Psoas muscle (tissue), 8 donors: Measurements from ENCODE around the gene TEKT2. TPM values are rescaled to one million over a fixed set of nuclear protein-coding genes. Genes with fewer than 3 reads are reported as not detected.

Experiments
- ATAC-seq, 4 donors: fragments of 200-7000 bp; cut with Tn5 transposase; one replicate each; pipeline ENCODE4 v1.9.1; 2020; ENCODE audit warnings: moderate library complexity in 3 of 4, mild to moderate bottlenecking in 2 of 4
- DNase-seq, 2 donors: peaks; one replicate each; pipeline ENCODE4 v3.0.0-alpha.2; 2020
- H3K27ac ChIP-seq: fragments of 200-600 bp; one replicate; pipeline ENCODE4 v1.8.0; 2022
- H3K27me3 ChIP-seq, 3 donors: fragments of 200-600 bp in 1 of 3; one replicate each; pipeline versions ENCODE4 v1.6.1 to v1.8.0; 2013 to 2022; ENCODE audit warnings: low read length in 2 of 3, mild to moderate bottlenecking in 2 of 3, moderate library complexity in 1 of 3; ENCODE audit not compliant: insufficient read depth in 3 of 3
- H3K36me3 ChIP-seq, 2 donors: fragments of 200-600 bp in 1 of 2; one replicate each; pipeline versions ENCODE4 v1.6.1 to v1.8.0; 2013 to 2022; ENCODE audit warnings: low read depth in 1 of 2, mild to moderate bottlenecking in 1 of 2, moderate library complexity in 1 of 2; ENCODE audit not compliant: insufficient read depth in 1 of 2
- H3K4me1 ChIP-seq: fragments of 200-600 bp; one replicate; pipeline ENCODE4 v1.8.0; 2022
- H3K4me3 ChIP-seq: fragments of 200-600 bp; one replicate; pipeline ENCODE4 v1.8.0; 2022; ENCODE audit warnings: mild to moderate bottlenecking
- H3K9me3 ChIP-seq: fragments of 200-600 bp; one replicate; pipeline ENCODE4 v1.8.0; 2022
- WGBS, 3 donors: extraction: QIAGEN DNeasy Blood & Tissue Kit; methylation state at CpG; one replicate each; pipeline versions ENCODE4 v1.1.6 to v1.1.7; 2013; 5-methylcytosine and 5-hydroxymethylcytosine counted together
- intact Hi-C, 2 donors: fragments of 100-400 bp; cut with DNase I; formaldehyde crosslinking; loops; one replicate each; pipeline versions ENCODE4 v1.11.0 to v1.14.2; 2022
- polyA plus RNA-seq, 3 donors: library from polyadenylated mRNA; stranded (reverse); fragments of 200-250 nt; gene quantifications; one replicate each; pipeline ENCODE4 v1.2.3, GENCODE V29; 2013
- total RNA-seq, 4 donors: library from RNA; stranded (reverse); fragmentation: NEBNext Ultra II Directional in 2 of 4; extraction: Animal tissue kit (Norgen Biotek cat#: 25700) in 2 of 4; gene quantifications; one replicate each; pipeline versions ENCODE4 v1.2.1 to v1.2.4, GENCODE V29; 2021 to 2023
- TF ChIP-seq, protein P1 (sequence below): fragments of 200-600 bp; IDR thresholded peaks from one replicate; pipeline ENCODE4 v1.8.0; 2022; ENCODE audit warnings: antibody characterized with exemption
- donor health status: healthy with polysubstance abuse.
- donor health status: DM: no; HTN: no; CAD: no; lungs with moderate emphysema.
- donor health status: Bipolar disorder and iron deficiency.
- donor health status: healthy.
- donor health status: DM: yes; HTN: yes; CAD: no.
- donor health status: DM: no; HTN: no; CAD: no.
- donor health status: DM: no; HTN: no; CAD: no.
- donor health status: DM: yes; HTN: yes; CAD: no.

Gene TEKT2
- total and polyA plus RNA-seq, 7 donors, result 0.03 to 0.04 TPM; not detected in 5

DNA sequence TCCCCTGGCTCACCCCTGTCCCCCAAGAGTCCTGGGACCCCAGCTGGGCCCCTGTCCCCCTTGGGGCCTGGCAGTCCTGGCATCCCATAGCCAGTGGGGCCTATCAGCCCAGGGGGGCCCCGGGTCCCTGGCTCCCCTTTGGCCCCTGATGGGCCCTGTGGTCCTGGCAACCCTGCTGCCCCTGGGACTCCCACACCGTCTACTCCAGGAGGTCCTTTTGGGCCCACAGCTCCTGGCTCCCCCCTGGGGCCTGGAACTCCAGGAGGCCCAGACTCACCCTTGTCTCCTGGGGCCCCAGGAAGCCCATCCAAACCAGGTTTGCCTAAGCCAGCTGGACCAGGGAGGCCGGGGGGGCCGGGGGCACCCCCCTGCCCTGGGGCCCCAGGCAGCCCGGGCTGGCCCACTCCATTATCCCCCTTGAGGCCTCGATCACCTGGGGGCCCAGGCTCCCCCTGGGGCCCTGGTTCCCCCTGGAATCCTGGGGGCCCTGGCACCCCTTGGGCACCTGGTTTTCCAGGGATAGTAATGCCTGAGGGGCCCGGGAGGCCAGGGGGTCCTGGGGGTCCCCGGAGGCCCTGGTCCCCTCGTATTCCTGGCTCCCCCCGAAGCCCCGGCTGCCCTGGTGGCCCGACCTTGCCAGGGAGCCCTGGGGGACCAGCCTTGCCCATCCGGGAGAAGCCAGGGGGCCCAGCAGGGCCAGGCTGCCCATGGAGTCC lies 14.9 kb downstream of the TEKT2 start:
- peaks cover 3% of the 10 kb centered on the region for H3K4me1 ChIP-seq
- H3K4me3 ChIP-seq, result no peak overlapping the region
- TF ChIP-seq, protein P1, sequence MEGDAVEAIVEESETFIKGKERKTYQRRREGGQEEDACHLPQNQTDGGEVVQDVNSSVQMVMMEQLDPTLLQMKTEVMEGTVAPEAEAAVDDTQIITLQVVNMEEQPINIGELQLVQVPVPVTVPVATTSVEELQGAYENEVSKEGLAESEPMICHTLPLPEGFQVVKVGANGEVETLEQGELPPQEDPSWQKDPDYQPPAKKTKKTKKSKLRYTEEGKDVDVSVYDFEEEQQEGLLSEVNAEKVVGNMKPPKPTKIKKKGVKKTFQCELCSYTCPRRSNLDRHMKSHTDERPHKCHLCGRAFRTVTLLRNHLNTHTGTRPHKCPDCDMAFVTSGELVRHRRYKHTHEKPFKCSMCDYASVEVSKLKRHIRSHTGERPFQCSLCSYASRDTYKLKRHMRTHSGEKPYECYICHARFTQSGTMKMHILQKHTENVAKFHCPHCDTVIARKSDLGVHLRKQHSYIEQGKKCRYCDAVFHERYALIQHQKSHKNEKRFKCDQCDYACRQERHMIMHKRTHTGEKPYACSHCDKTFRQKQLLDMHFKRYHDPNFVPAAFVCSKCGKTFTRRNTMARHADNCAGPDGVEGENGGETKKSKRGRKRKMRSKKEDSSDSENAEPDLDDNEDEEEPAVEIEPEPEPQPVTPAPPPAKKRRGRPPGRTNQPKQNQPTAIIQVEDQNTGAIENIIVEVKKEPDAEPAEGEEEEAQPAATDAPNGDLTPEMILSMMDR, result no peak
- ATAC-seq (no peak), DNase-seq (no peak)
- WGBS, 3 donors, result 80 to 86% (median 83%) methylated on average over 11 to 13 of the region's 13 CpGs
- no peak overlapping the region for H3K27ac ChIP-seq
- no peaks in the 10 kb centered on the region for H3K9me3 ChIP-seq
- intact Hi-C loops, result loop anchor here (2.0 to 10.0 kb wide), 6 partner anchors 36 to 326 kb away; no protein-coding TSS in a partner anchor
- no peaks in the 10 kb centered on the region for H3K27me3 ChIP-seq
- H3K36me3 ChIP-seq, result peaks cover 0 to 28% of the 10 kb centered on the region in 2 donors

DNA sequence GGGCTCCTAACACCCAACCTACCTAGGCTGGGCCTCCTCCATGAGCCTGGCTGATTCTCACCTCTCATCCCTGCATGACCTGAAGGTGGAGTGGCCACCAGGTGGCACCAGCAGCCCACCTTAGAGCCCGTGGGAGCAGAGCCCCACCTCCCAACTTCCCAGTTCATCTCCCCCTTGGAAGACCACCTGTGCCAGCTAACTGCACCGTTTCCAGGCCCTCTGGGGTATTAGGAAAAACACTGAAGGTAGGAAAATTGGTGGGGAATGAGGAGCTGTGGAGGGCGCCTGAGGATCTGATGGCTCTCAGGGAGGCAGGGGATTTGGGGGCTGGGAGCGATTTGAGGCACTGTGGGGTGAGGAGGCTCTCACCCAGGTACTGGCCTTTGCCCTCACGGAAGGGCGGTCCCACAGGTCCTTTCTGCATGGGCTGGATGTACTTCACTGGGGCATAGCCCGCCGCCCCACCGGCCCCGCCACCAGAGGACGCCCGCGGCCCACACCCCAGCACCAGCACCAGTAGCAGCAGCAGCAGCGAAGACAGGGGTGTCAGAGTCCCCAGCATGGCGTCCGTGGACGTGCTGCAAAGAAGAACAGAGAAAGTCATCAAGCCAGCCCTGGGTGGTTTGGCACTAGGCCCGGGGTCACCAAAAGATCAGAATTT lies 15.9 kb downstream of the TEKT2 start:
- peaks cover 3% of the 10 kb centered on the region for H3K4me1 ChIP-seq
- intact Hi-C loops, result loop anchor here (2.0 to 10.0 kb wide), 8 partner anchors 35 to 325 kb away; no protein-coding TSS in a partner anchor
- peaks cover 0 to 18% of the 10 kb centered on the region in 2 donors for H3K36me3 ChIP-seq
- no peaks in the 10 kb centered on the region for H3K9me3 ChIP-seq
- no peak overlapping the region for H3K27ac ChIP-seq
- no peak overlapping the region for H3K4me3 ChIP-seq
- TF ChIP-seq, protein P1, result peak; percentile 86
- WGBS, 3 donors, result 35 to 39% (median 35%) methylated on average over 17 to 18 of the region's 18 CpGs
- peak; percentile 87 to 94 (median 90) for ATAC-seq
- peak; percentile 79 to 89 for DNase-seq
- H3K27me3 ChIP-seq, result no peaks in the 10 kb centered on the region

DNA sequence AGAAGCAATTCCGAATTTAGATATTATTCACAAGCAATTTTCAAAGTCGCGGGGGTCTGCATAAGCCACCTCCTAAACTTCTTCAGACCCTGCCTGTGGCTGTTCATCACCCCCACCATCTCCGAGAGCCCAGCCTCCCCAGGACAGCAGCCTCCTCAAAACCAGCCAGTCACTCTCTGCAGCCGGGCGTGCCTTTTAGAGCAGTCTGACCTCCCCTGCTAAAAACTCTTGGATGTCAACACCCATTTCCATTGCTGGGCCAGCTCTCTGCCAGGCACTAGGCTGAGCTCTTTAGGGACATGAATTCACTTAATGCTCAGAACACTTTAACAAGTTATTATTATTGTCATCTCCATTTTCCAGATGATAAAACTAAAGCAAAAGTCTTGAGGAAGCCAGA lies 16.5 kb downstream of the TEKT2 start:
- intact Hi-C loops, result loop anchor here in 1 of 2 donors (2.0 kb wide), 2 partner anchors 88 to 320 kb away; no protein-coding TSS in a partner anchor
- H3K4me1 ChIP-seq, result peaks cover 3% of the 10 kb centered on the region
- TF ChIP-seq, protein P1, result no peak
- no peaks in the 10 kb centered on the region for H3K9me3 ChIP-seq
- H3K36me3 ChIP-seq, result peaks cover 0 to 12% of the 10 kb centered on the region in 2 donors
- no peak overlapping the region for H3K27ac ChIP-seq
- H3K4me3 ChIP-seq, result no peak overlapping the region
- no peaks in the 10 kb centered on the region for H3K27me3 ChIP-seq
- DNase-seq (no peak), ATAC-seq (no peak)
- 69 to 77% (median 77%) methylated on average over 6 of the region's 6 CpGs for WGBS, 3 donors

DNA sequence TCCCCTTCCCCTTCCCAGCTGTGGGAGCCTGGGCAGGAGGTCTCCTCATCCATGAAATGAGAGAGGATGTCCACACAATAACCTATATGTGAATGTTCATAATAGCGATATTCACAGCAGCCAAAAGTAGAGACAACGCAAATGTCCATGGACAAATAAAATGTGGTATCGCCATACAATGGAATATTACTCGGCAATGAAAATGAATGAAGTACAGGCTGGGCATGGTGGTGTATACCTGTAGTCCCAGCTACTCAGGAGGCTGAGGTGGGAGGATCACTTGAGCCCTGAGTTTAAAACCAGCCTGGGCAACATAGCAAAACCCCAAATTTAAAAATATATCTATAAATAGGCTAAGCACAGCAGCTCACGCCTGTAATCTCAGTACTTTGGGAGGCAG lies 17.7 kb downstream of the TEKT2 start:
- Histone ChIP-seq H3K27ac (no peak overlapping the region), H3K27me3 (no peaks in the 10 kb centered on the region), H3K4me1 (peaks cover 3% of the 10 kb centered on the region), H3K4me3 (no peak overlapping the region), H3K9me3 (no peaks in the 10 kb centered on the region), H3K36me3 (peaks cover 0 to under 1% of the 10 kb centered on the region in 2 donors)
- intact Hi-C loops, result loop anchor here in 1 of 2 donors (2.0 kb wide), 2 partner anchors 87 to 319 kb away; no protein-coding TSS in a partner anchor
- ATAC-seq, result no peak
- TF ChIP-seq, protein P1, result no peak
- WGBS, 3 donors, result 98 to 99% (median 99%) methylated on average over 5 of the region's 5 CpGs
- DNase-seq, result no peak
